Dendritic cell treated with granulocyte-macrophage colony-stimulating factor and Interleukin-4, amounts not matched to agents 40 ng/mL and 50 ng/mL, for 4 days (primary cell): ENCODE data around the gene ZNF474.

Experiments
- H3K27ac Mint-ChIP-seq: one replicate; pipeline ENCODE4 v1.8.0; 2022; ENCODE audit warnings: mild to moderate bottlenecking, mixed read lengths
- H3K27me3 Mint-ChIP-seq: one replicate; pipeline ENCODE4 v1.8.0; 2022; ENCODE audit warnings: mild to moderate bottlenecking, mixed read lengths
- H3K36me3 Mint-ChIP-seq: one replicate; pipeline ENCODE4 v1.8.0; 2022; ENCODE audit warnings: low read depth, mixed read lengths
- H3K4me1 Mint-ChIP-seq: one replicate; pipeline ENCODE4 v1.8.0; 2022; ENCODE audit warnings: low read depth, mixed read lengths
- H3K4me3 Mint-ChIP-seq: one replicate; pipeline ENCODE4 v1.8.0; 2022; ENCODE audit warnings: mild to moderate bottlenecking, moderate library complexity, mixed read lengths
- H3K9me3 Mint-ChIP-seq: one replicate; pipeline ENCODE4 v1.8.0; 2022; ENCODE audit warnings: mixed read lengths
- intact Hi-C: fragments of 100-400 bp; cut with micrococcal nuclease; formaldehyde crosslinking; loops from one replicate; pipeline ENCODE4 v1.15.0; 2022

The ZNF474 gene

GRCh38 chr5:122190156-122190555, 60.8 kb downstream of the ZNF474 start:
- H3K36me3 Mint-ChIP-seq: no peaks in the 10 kb centered on the region
- peaks cover 5% of the 10 kb centered on the region for H3K9me3 Mint-ChIP-seq
- peaks cover 10% of the 10 kb centered on the region for H3K4me1 Mint-ChIP-seq
- H3K4me3 Mint-ChIP-seq: no peak overlapping the region
- H3K27ac Mint-ChIP-seq: no peak overlapping the region
- H3K27me3 Mint-ChIP-seq: peaks cover 16% of the 10 kb centered on the region
- intact Hi-C loops: loop anchor here (10.0 kb wide), 2 partner anchors 305 to 1175 kb away; no protein-coding TSS in a partner anchor

GRCh38 chr5:122192497-122193496, 63.5 kb downstream of the ZNF474 start:
- H3K9me3 Mint-ChIP-seq: no peaks in the 10 kb centered on the region
- H3K27me3 Mint-ChIP-seq: peaks cover 14% of the 10 kb centered on the region
- H3K27ac Mint-ChIP-seq: no peak overlapping the region
- no peak overlapping the region for H3K4me3 Mint-ChIP-seq
- intact Hi-C loops: loop anchor here (2.0 to 10.0 kb wide), 3 partner anchors 222 to 1172 kb away; no protein-coding TSS in a partner anchor
- H3K36me3 Mint-ChIP-seq: no peaks in the 10 kb centered on the region
- no peaks in the 10 kb centered on the region for H3K4me1 Mint-ChIP-seq

GRCh38 chr5:122195802-122196394, 66.6 kb downstream of the ZNF474 start:
- H3K9me3 Mint-ChIP-seq: no peaks in the 10 kb centered on the region
- H3K4me1 Mint-ChIP-seq: no peaks in the 10 kb centered on the region
- no peak overlapping the region for H3K4me3 Mint-ChIP-seq
- H3K27me3 Mint-ChIP-seq: peaks cover 8% of the 10 kb centered on the region
- intact Hi-C loops: loop anchor here (1.0 to 10.0 kb wide), 3 partner anchors 219 to 1169 kb away; no protein-coding TSS in a partner anchor
- H3K36me3 Mint-ChIP-seq: no peaks in the 10 kb centered on the region
- no peak overlapping the region for H3K27ac Mint-ChIP-seq

GRCh38 chr5:122199146-122199545, 69.8 kb downstream of the ZNF474 start:
- Mint-ChIP-seq H3K27ac (no peak overlapping the region), H3K4me1 (no peaks in the 10 kb centered on the region), H3K27me3 (peaks cover under 1% of the 10 kb centered on the region), H3K4me3 (no peak overlapping the region), H3K36me3 (no peaks in the 10 kb centered on the region), H3K9me3 (no peaks in the 10 kb centered on the region)
- intact Hi-C loops: loop anchor here (10.0 kb wide), 2 partner anchors 296 to 1166 kb away; no protein-coding TSS in a partner anchor

GRCh38 chr5:122200450-122200849, 71.1 kb downstream of the ZNF474 start:
- Mint-ChIP-seq H3K36me3 (no peaks in the 10 kb centered on the region), H3K27ac (no peak overlapping the region), H3K4me1 (no peaks in the 10 kb centered on the region), H3K27me3 (no peaks in the 10 kb centered on the region), H3K4me3 (no peak overlapping the region), H3K9me3 (no peaks in the 10 kb centered on the region)
- intact Hi-C loops: no loop called here

GRCh38 chr5:122200865-122201264, 71.5 kb downstream of the ZNF474 start:
- H3K4me1 Mint-ChIP-seq: no peaks in the 10 kb centered on the region
- H3K36me3 Mint-ChIP-seq: no peaks in the 10 kb centered on the region
- intact Hi-C loops: no loop called here
- no peaks in the 10 kb centered on the region for H3K27me3 Mint-ChIP-seq
- H3K4me3 Mint-ChIP-seq: no peak overlapping the region
- H3K9me3 Mint-ChIP-seq: no peaks in the 10 kb centered on the region
- no peak overlapping the region for H3K27ac Mint-ChIP-seq

GRCh38 chr5:122201365-122201764, 72.0 kb downstream of the ZNF474 start:
- Mint-ChIP-seq H3K36me3 (no peaks in the 10 kb centered on the region), H3K9me3 (no peaks in the 10 kb centered on the region), H3K27me3 (no peaks in the 10 kb centered on the region), H3K4me3 (no peak overlapping the region), H3K4me1 (no peaks in the 10 kb centered on the region), H3K27ac (no peak overlapping the region)
- intact Hi-C loops: no loop called here

GRCh38 chr5:122202952-122203351, 73.6 kb downstream of the ZNF474 start:
- Mint-ChIP-seq H3K9me3 (no peaks in the 10 kb centered on the region), H3K27me3 (no peaks in the 10 kb centered on the region), H3K4me1 (no peaks in the 10 kb centered on the region), H3K4me3 (no peak overlapping the region), H3K36me3 (no peaks in the 10 kb centered on the region), H3K27ac (no peak overlapping the region)
- intact Hi-C loops: no loop called here
